Measurements from ENCODE around the gene KRT71. TPM values are rescaled to one million over a fixed set of nuclear protein-coding genes. Genes with fewer than 3 reads are reported as not detected.

KRT71 gene
- total and polyA plus RNA-seq, 2 of the 8 experiments (the other 6 are each of a cell fraction or from before 2014, with no cell fraction given) = not detected

- FAIRE-seq (no peak), DNase-seq (ENCODE audit: low read depth in 1 of 2, low spot score in 2 of 2) (no peak)
- Histone ChIP-seq H2BK20ac (ENCODE audit: low read length) (no peak overlapping the region), H3K56ac (replicated peaks; ENCODE audit: insufficient read length, low read depth, low read length) (no peak overlapping the region), H4K5ac (ENCODE audit: insufficient read length, low read depth, low read length) (no peak overlapping the region), H3K4me2 (ENCODE audit: insufficient read depth in 1 of 2, low read depth in 2 of 2, low read length in 2 of 2) (no peak overlapping the region), H2AFZ (ENCODE audit: low read length) (no peak overlapping the region), H3K79me1 (ENCODE audit: low read depth, low read length) (no peaks in the 10 kb centered on the region), H3K27me3 (replicated peaks in 1 of 4; ENCODE audit: control insufficient read depth in 3 of 4, extremely low read depth in 1 of 4, insufficient read depth in 3 of 4, low read length in 3 of 4) (no peaks in the 10 kb centered on the region), H3K23me2 (ENCODE audit: low read depth, low read length) (no peaks in the 10 kb centered on the region), H3K18ac (ENCODE audit: extremely low read depth, low read length) (no peak overlapping the region), H3K4me3 (ENCODE audit: extremely low read depth in 1 of 4, insufficient read depth in 2 of 4, low read depth in 3 of 4, low read length in 4 of 4) (no peak overlapping the region), H4K91ac (replicated peaks; ENCODE audit: insufficient read length, low read length) (no peak overlapping the region), H2BK12ac (ENCODE audit: low read depth, low read length) (no peak overlapping the region), H2BK120ac (replicated peaks; ENCODE audit: low read depth, low read length) (no peak overlapping the region), H4K8ac (ENCODE audit: extremely low read depth, insufficient read depth, low read length) (no peak overlapping the region), H2BK5ac (ENCODE audit: low read depth, low read length) (no peak overlapping the region), H3K4ac (replicated peaks; ENCODE audit: insufficient read length, low read depth, low read length) (no peak overlapping the region), H3K14ac (ENCODE audit: insufficient read length) (no peak overlapping the region), H3K36me3 (ENCODE audit: control insufficient read depth in 2 of 4, insufficient read depth in 4 of 4, low read length in 3 of 4) (no peaks in the 10 kb centered on the region), H3K4me1 (replicated peaks in 1 of 4; ENCODE audit: control insufficient read depth in 3 of 4, insufficient read depth in 4 of 4, low read length in 3 of 4) (no peaks in the 10 kb centered on the region), H3K23ac (ENCODE audit: insufficient read length) (no peak overlapping the region), H3K27ac (ENCODE audit: low read depth, low read length) (no peak overlapping the region), H3K9ac (replicated peaks in 1 of 4; ENCODE audit: extremely low read depth in 1 of 4, low read depth in 3 of 4, low read length in 3 of 4) (no peak overlapping the region), H2AK5ac (ENCODE audit: low read depth, low read length) (no peak overlapping the region), H4K20me1 (replicated peaks in 1 of 2; ENCODE audit: control insufficient read depth in 1 of 2, insufficient read depth in 2 of 2, low read length in 2 of 2) (no peaks in the 10 kb centered on the region), H2BK15ac (ENCODE audit: low read length) (no peak overlapping the region), H3K9me3 (ENCODE audit: insufficient read depth in 2 of 2, low read depth in 1 of 2, low read length in 1 of 2) (no peaks in the 10 kb centered on the region), H3K79me2 (ENCODE audit: control insufficient read depth in 1 of 2, insufficient read depth in 2 of 2, low read length in 2 of 2) (no peaks in the 10 kb centered on the region)
- WGBS, 2 experiments (ENCODE audit: extremely low coverage in 1 of 2, insufficient coverage in 1 of 2, insufficient read length in 1 of 2, insufficient replicate concordance in 2 of 2, low coverage in 1 of 2, low lambda C conversion rate in 2 of 2, missing lambda C conversion rate in 1 of 2) = 84% methylated on average over 2 of the region's 2 CpGs; no CpG with 5 or more reads in 1 of the 2 experiments
- CTCF ChIA-PET (ENCODE audit: partially characterized antibody) = interaction anchor here (0.5 to 5.4 kb wide), 8 partner anchors 10 to 334 kb away, joined by 3 to 27 read pairs (median 5); partner anchors contain the start of gene KRT5
- POLR2A ChIA-PET (ENCODE audit: partially characterized antibody) = no interaction called here
- TF ChIP-seq CTBP2 (IDR thresholded peaks at IDR 0.05; ENCODE audit: borderline replicate concordance, insufficient read depth, insufficient read length, low read length) (no peak), BCL11A (IDR thresholded peaks at IDR 0.05; ENCODE audit: low read depth in 2 of 2, low read length in 2 of 2) (no peak), CHD2 (IDR thresholded peaks at IDR 0.05; ENCODE audit: low read length) (no peak), SP4 (IDR thresholded peaks at IDR 0.05; ENCODE audit: low read length) (no peak), CBX8 (IDR thresholded peaks at IDR 0.05; ENCODE audit: borderline replicate concordance, low read depth, low read length) (no peak)
Measured at GRCh38 chr12:52530905-52531304, 22.0 kb downstream of the KRT71 start.

Measured in H1 (cell line).